Fibroblast of mammary gland (primary cell): ENCODE measurements around the gene WWC1.
A peak's percentile ranks its signal among the peaks of the same experiment; 100 is the strongest.
"Not testable (repeated sequence)": the region's sequence is repeated elsewhere in the genome, so short reads cannot be mapped to it uniquely, and the experiment has no call there.

Source experiments
- DNase-seq: peaks from one replicate; pipeline ENCODE4 v3.0.0-alpha.2; 2010; ENCODE audit warnings: low read depth
- H3K4me3 ChIP-seq: 2 replicates; pipeline ENCODE4 v1.5.1; 2011; ENCODE audit warnings: low read depth, mild to moderate bottlenecking, low read length, moderate library complexity; ENCODE audit not compliant: control insufficient read depth
- CTCF ChIP-seq: conservative IDR thresholded peaks from 2 replicates; pipeline ENCODE4 v1.5.1; 2011; ENCODE audit warnings: low read depth, low read length, inconsistent platforms; ENCODE audit not compliant: control insufficient read depth, insufficient read depth

WWC1 gene

GRCh38 chr5:168328814-168329213, 37.4 kb downstream of the WWC1 start:
- TF ChIP-seq CTCF, result no peak
- DNase-seq, result no peak
- no peak overlapping the region for H3K4me3 ChIP-seq

GRCh38 chr5:168329302-168329701, 37.9 kb downstream of the WWC1 start:
- no peak for DNase-seq
- TF ChIP-seq CTCF, result no peak

GRCh38 chr5:168332042-168332441, 40.6 kb downstream of the WWC1 start:
- no peak for DNase-seq
- H3K4me3 ChIP-seq, result no peak overlapping the region
- TF ChIP-seq CTCF, result no peak

More at GRCh38 chr5:168329302-168329701, 37.9 kb downstream of the WWC1 start:
- no peak overlapping the region for H3K4me3 ChIP-seq

- H3K4me3 ChIP-seq, result no peak overlapping the region
- no peak for DNase-seq
- no peak for TF ChIP-seq CTCF
Observed at GRCh38 chr5:168334280-168334679, 42.8 kb downstream of the WWC1 start.

- no peak for TF ChIP-seq CTCF
- H3K4me3 ChIP-seq, result no peak overlapping the region
- DNase-seq, result peak; percentile 17
Observed at GRCh38 chr5:168334695-168335094, 43.2 kb downstream of the WWC1 start.

GRCh38 chr5:168337361-168337760, 45.9 kb downstream of the WWC1 start:
- no peak for TF ChIP-seq CTCF
- no peak for DNase-seq

GRCh38 chr5:168339109-168339771, 47.8 kb downstream of the WWC1 start:
- TF ChIP-seq CTCF, result peak; percentile 8
- H3K4me3 ChIP-seq, result no peak overlapping the region
- DNase-seq, result no peak

More at GRCh38 chr5:168337361-168337760, 45.9 kb downstream of the WWC1 start:
- H3K4me3 ChIP-seq, result no peak overlapping the region

GRCh38 chr5:168339772-168340140, 48.3 kb downstream of the WWC1 start:
- DNase-seq, H3K4me3 ChIP-seq: not testable (repeated sequence)
